ENCODE results near the gene RNF123.

The RNF123 gene

DNA sequence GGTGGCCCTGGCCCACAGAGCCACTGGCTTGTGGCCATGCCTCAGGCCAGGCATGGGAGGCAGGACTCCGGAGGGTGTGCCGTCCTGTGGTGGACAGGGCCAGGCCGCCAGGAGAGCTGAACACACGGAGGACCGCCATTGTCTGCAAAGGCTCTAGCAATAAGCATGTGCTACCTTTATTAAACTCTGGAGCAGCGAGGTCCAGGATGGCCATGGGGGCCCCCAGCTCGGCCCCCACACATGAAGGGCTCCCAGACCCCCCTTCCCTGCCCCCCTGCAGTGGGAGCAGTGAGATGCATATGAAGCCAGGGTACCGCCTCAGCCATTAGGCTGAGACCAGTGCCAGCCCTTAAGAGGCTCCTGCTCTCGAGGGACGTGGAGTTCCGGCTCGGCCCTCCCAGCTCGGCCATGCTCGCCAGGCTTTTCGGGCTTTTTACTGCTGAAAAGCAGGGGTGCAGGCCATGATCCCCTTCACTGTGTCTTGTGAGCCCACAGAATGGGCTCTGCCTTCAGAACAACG lies 27.4 kb downstream of the RNF123 start:
- H3K36me3 ChIP-seq (ENCODE audit: control insufficient read depth in 5 of 5, insufficient read depth in 5 of 5, low read length in 5 of 5): peaks cover 0 to 59% (median 34%) of the 10 kb centered on the region in 5 donors
- H3K4me3 ChIP-seq (ENCODE audit: low read depth in 1 of 5, low read length in 5 of 5): no peak overlapping the region
- H3K9ac ChIP-seq (ENCODE audit: low read length in 5 of 5): no peak overlapping the region
- H3K9me3 ChIP-seq (ENCODE audit: control insufficient read depth in 5 of 5, low read length in 5 of 5): no peaks in the 10 kb centered on the region
- H3K27me3 ChIP-seq (ENCODE audit: control insufficient read depth in 5 of 5, insufficient read depth in 4 of 5, low read length in 5 of 5): peaks cover 0 to 2% (median 0%) of the 10 kb centered on the region in 5 donors
- peaks cover 0 to 28% (median 19%) of the 10 kb centered on the region in 5 donors for H3K4me1 ChIP-seq (ENCODE audit: control insufficient read depth in 5 of 5, insufficient read depth in 5 of 5, low read length in 5 of 5)
- no peak overlapping the region for H3K27ac ChIP-seq (ENCODE audit: low read depth, low read length)

DNA sequence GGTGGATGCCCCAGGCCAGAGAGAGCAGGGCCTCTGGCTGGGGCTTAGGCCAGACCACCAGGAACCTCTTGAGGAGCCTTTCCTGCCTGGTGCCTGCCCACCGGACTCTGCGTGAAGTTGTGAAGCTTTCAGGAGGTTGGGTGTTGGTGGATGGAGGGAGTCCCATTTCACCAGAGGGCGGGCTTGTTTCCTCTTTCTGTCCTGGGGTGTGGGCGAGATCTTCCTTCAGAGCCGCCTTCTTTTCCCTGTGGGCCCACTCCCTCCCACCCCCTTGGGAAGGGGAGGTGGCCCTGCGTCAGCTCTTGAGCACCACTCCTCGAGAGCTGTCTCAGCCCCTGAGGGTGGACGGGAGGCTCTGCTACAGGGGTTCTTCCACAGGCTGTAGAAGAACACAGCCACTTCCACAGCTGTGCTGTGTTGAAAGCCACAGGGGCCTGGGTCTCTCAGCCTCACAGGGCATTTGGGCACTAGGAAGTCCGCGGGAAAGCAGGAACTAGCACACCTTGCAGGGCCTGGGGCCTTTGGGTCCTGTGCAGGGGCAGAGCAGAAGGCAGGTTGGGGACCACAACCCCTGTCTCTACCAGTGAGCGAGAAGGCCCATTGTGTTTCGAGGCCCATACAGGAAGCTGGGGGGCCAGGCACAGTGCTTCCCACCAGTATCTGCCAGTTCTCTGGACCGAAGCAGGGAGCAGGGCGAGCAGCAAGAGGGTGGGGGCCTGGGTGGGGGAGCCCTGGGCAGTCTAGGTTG lies 28.0 kb downstream of the RNF123 start:
- Histone ChIP-seq H3K9me3 (ENCODE audit: control insufficient read depth in 5 of 5, low read length in 5 of 5) (no peaks in the 10 kb centered on the region), H3K4me1 (ENCODE audit: control insufficient read depth in 5 of 5, insufficient read depth in 5 of 5, low read length in 5 of 5) (peaks cover 0 to 30% (median 20%) of the 10 kb centered on the region in 5 donors), H3K36me3 (ENCODE audit: control insufficient read depth in 5 of 5, insufficient read depth in 5 of 5, low read length in 5 of 5) (peaks cover 0 to 58% (median 37%) of the 10 kb centered on the region in 5 donors)

DNA sequence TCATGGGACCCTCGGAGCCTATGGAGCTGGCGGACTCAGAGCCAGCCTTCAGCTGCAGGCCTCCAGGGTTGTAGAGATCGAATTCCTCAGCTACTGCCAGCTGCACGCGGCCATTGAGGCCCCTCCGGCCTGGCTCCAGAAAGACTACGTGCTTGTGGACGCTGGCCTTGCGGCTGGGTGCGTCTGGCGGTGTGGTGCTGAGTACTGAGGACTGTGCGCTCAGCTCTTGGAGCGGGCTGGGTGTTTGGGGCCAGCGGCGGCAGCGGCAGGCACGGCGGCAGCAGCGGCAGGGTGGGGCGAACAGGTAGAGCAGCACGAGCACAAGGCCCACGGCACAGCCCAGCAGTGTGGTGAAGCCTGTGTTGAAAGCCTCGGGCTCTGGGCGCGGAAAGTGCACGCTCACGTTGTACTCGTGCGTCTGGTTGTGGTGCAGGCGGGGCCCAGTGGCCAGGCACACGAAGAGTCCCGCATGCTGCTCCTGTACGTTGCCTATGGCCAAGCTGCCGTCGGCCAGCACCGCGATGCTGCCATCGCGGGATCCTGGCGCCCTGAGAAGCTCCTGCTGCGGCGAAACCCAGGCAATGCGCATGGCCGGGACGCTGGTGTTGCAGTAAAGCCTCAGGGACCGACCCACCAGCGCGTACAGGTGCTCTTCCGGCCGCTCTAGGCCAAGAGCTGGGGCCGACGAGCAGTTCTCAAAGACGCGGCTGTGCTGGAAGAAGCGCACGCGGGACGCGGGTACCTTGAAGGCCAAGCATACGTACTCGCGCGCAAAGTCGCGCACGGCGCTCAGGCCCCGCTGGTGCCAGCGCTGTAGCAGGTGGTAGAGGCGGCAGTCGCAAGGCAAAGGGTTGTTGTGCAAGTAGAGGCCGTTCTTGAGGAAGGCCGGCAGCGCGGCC lies 28.9 kb downstream of the RNF123 start:
- Histone ChIP-seq H3K9ac (ENCODE audit: low read length in 5 of 5) (no peak overlapping the region), H3K4me3 (ENCODE audit: low read depth in 1 of 5, low read length in 5 of 5) (peak overlapping the region in 2 of 5 donors; percentile 85 to 87), H3K4me1 (ENCODE audit: control insufficient read depth in 5 of 5, insufficient read depth in 5 of 5, low read length in 5 of 5) (peaks cover 7 to 39% (median 28%) of the 10 kb centered on the region in 5 donors), H3K36me3 (ENCODE audit: control insufficient read depth in 5 of 5, insufficient read depth in 5 of 5, low read length in 5 of 5) (peaks cover 0 to 51% (median 36%) of the 10 kb centered on the region in 5 donors), H3K9me3 (ENCODE audit: control insufficient read depth in 5 of 5, low read length in 5 of 5) (no peaks in the 10 kb centered on the region), H3K27me3 (ENCODE audit: control insufficient read depth in 5 of 5, insufficient read depth in 4 of 5, low read length in 5 of 5) (peaks cover 0 to 2% (median 0%) of the 10 kb centered on the region in 5 donors), H3K27ac (ENCODE audit: low read depth, low read length) (no peak overlapping the region)

More for the DNA sequence above, 28.0 kb downstream of the RNF123 start:
- Histone ChIP-seq H3K9ac (ENCODE audit: low read length in 5 of 5) (no peak overlapping the region), H3K4me3 (ENCODE audit: low read depth in 1 of 5, low read length in 5 of 5) (no peak overlapping the region), H3K27me3 (ENCODE audit: control insufficient read depth in 5 of 5, insufficient read depth in 4 of 5, low read length in 5 of 5) (peaks cover 0 to 2% (median 0%) of the 10 kb centered on the region in 5 donors), H3K27ac (ENCODE audit: low read depth, low read length) (no peak overlapping the region)

DNA sequence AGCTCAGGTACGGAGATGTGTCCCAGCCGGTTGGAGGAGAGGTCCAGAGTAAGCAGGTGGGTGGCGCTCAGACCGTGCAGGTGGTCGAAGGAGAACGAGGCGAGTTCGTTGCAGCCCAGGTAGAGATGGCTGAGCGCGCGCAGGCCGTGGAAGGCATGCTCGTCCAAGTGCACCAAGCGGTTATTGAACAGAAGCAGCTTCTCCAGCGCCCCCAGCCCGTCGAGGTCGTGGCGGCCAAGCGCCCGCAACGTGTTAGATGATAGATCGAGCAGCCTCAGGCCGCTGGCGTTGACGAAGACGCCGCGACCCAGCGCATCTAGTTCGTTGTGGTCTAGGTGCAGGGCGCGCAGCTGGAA lies 29.5 kb downstream of the RNF123 start:
- Histone ChIP-seq H3K4me1 (ENCODE audit: control insufficient read depth in 5 of 5, insufficient read depth in 5 of 5, low read length in 5 of 5) (peaks cover 8 to 43% (median 32%) of the 10 kb centered on the region in 5 donors), H3K9me3 (ENCODE audit: control insufficient read depth in 5 of 5, low read length in 5 of 5) (no peaks in the 10 kb centered on the region), H3K36me3 (ENCODE audit: control insufficient read depth in 5 of 5, insufficient read depth in 5 of 5, low read length in 5 of 5) (peaks cover 0 to 47% (median 36%) of the 10 kb centered on the region in 5 donors), H3K9ac (ENCODE audit: low read length in 5 of 5) (peak overlapping the region in 3 of 5 donors; percentile 56 to 72 (median 67)), H3K27ac (ENCODE audit: low read depth, low read length) (no peak overlapping the region), H3K27me3 (ENCODE audit: control insufficient read depth in 5 of 5, insufficient read depth in 4 of 5, low read length in 5 of 5) (peaks cover 0 to 2% (median 0%) of the 10 kb centered on the region in 5 donors), H3K4me3 (ENCODE audit: low read depth in 1 of 5, low read length in 5 of 5) (peak overlapping the region in 4 of 5 donors; percentile 65 to 87 (median 85))

DNA sequence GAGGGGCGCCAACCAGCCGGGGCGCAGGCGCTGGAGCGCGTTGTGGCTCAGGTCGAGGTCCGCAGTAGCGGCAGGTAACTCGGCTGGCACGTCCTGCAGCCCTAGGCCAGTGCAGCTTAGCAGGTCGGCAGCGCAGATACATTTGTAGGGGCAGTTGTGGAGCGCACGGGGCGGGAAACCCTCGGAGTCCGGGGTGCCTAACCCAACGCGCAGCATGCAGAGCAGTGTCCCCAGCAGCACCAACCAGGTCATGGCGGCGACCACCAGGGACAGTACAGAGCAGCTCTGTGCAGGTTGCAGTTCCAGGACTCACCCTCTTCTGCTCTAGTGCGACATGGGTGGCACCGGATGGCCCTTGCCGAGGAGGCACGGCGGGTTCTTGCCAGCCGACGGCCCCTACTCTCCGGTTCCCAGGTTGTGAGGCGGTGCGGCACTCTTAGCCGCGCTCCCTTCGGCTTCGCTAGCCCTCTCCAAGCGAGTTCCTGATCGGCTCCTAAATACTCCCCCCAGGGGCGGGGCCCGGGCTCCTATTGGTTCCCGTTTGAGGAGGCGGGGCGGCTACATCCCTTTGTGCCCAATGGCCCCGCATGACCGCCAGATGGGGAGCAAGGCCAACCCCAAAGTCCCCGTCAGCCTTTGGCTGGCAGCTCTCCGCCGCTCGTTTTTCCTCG lies 30.0 kb downstream of the RNF123 start, which contains the start of gene AMIGO3:
Gene AMIGO3 (minus strand): TSS at position 471 of the 671 bp plus-strand sequence. CDS start 219 bp downstream, at position 252.
- H3K4me1 ChIP-seq (ENCODE audit: control insufficient read depth in 5 of 5, insufficient read depth in 5 of 5, low read length in 5 of 5): peaks cover 8 to 46% (median 34%) of the 10 kb centered on the region in 5 donors
- H3K36me3 ChIP-seq (ENCODE audit: control insufficient read depth in 5 of 5, insufficient read depth in 5 of 5, low read length in 5 of 5): peaks cover 0 to 42% (median 36%) of the 10 kb centered on the region in 5 donors
- H3K27ac ChIP-seq (ENCODE audit: low read depth, low read length): no peak within 1 kb of the TSS
- H3K4me3 ChIP-seq (ENCODE audit: low read depth in 1 of 5, low read length in 5 of 5): peak within 1 kb of the TSS; percentile 38 to 87 (median 85)
- no peaks in the 10 kb centered on the region for H3K9me3 ChIP-seq (ENCODE audit: control insufficient read depth in 5 of 5, low read length in 5 of 5)
- H3K27me3 ChIP-seq (ENCODE audit: control insufficient read depth in 5 of 5, insufficient read depth in 4 of 5, low read length in 5 of 5): peaks cover 0 to 2% (median 0%) of the 10 kb centered on the region in 5 donors
- peak within 1 kb of the TSS in 3 of 5 donors; percentile 56 to 72 (median 67) for H3K9ac ChIP-seq (ENCODE audit: low read length in 5 of 5)

DNA sequence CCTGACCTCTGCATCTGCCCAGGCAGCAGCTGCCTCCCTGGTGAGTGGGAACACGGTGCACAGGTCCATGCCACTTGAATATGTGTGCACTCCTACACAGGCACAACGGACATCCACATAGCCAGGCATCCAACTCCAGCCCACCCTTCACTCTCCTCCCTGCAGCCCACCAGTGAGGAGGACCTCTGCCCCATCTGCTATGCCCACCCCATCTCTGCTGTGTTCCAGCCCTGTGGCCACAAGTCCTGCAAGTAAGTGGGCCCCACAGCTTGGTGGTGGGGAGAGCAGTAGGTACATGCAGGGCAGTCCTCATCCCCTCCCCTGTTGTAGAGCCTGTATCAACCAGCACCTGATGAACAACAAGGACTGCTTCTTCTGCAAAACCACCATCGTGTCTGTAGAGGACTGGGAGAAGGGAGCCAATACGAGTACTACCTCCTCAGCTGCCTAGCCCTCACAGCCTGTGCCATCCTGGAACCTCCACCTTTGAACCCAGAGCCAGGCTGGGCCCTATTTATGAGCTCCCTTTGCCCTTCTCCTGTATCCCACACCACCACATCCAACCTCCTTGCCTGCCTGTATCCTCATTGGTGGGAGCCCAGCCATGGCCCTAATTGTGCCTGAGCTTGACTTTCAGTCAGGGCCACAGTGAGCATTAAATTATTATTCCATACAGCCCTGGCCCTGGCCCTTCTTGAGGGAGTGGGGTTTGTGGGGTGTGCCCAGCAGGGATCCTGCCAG lies 31.7 kb downstream of the RNF123 start:
- peaks cover 8 to 52% (median 41%) of the 10 kb centered on the region in 5 donors for H3K4me1 ChIP-seq (ENCODE audit: control insufficient read depth in 5 of 5, insufficient read depth in 5 of 5, low read length in 5 of 5)
- H3K27me3 ChIP-seq (ENCODE audit: control insufficient read depth in 5 of 5, insufficient read depth in 4 of 5, low read length in 5 of 5): peaks cover 0 to 2% (median 0%) of the 10 kb centered on the region in 5 donors
- peaks cover 0 to 35% (median 31%) of the 10 kb centered on the region in 5 donors for H3K36me3 ChIP-seq (ENCODE audit: control insufficient read depth in 5 of 5, insufficient read depth in 5 of 5, low read length in 5 of 5)
- no peak overlapping the region for H3K4me3 ChIP-seq (ENCODE audit: low read depth in 1 of 5, low read length in 5 of 5)
- H3K9ac ChIP-seq (ENCODE audit: low read length in 5 of 5): peak overlapping the region in 1 of 5 donors; percentile 14
- H3K9me3 ChIP-seq (ENCODE audit: control insufficient read depth in 5 of 5, low read length in 5 of 5): no peaks in the 10 kb centered on the region
- H3K27ac ChIP-seq (ENCODE audit: low read depth, low read length): no peak overlapping the region

DNA sequence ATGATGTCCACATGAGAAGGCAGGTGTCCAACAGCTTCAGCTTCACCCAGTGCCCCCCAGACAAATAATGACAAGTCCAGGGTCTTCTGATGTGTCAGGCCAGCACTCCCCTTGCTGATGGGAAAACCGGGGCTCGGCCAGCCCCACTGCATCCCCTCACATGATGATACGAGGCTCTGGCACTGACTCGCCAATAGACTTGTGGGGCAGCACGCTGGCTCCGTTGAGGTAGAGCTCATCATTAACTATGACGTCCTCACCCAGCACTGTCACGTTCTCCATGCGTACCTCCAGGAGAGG lies 32.2 kb downstream of the RNF123 start:
- H3K9me3 ChIP-seq (ENCODE audit: control insufficient read depth in 5 of 5, low read length in 5 of 5): no peaks in the 10 kb centered on the region
- H3K27ac ChIP-seq (ENCODE audit: low read depth, low read length): no peak overlapping the region
- no peak overlapping the region for H3K4me3 ChIP-seq (ENCODE audit: low read depth in 1 of 5, low read length in 5 of 5)
- peaks cover 0 to 2% (median 0%) of the 10 kb centered on the region in 5 donors for H3K27me3 ChIP-seq (ENCODE audit: control insufficient read depth in 5 of 5, insufficient read depth in 4 of 5, low read length in 5 of 5)
- peaks cover 0 to 35% (median 31%) of the 10 kb centered on the region in 5 donors for H3K36me3 ChIP-seq (ENCODE audit: control insufficient read depth in 5 of 5, insufficient read depth in 5 of 5, low read length in 5 of 5)
- H3K9ac ChIP-seq (ENCODE audit: low read length in 5 of 5): no peak overlapping the region
- H3K4me1 ChIP-seq (ENCODE audit: control insufficient read depth in 5 of 5, insufficient read depth in 5 of 5, low read length in 5 of 5): peaks cover 8 to 52% (median 41%) of the 10 kb centered on the region in 5 donors

DNA sequence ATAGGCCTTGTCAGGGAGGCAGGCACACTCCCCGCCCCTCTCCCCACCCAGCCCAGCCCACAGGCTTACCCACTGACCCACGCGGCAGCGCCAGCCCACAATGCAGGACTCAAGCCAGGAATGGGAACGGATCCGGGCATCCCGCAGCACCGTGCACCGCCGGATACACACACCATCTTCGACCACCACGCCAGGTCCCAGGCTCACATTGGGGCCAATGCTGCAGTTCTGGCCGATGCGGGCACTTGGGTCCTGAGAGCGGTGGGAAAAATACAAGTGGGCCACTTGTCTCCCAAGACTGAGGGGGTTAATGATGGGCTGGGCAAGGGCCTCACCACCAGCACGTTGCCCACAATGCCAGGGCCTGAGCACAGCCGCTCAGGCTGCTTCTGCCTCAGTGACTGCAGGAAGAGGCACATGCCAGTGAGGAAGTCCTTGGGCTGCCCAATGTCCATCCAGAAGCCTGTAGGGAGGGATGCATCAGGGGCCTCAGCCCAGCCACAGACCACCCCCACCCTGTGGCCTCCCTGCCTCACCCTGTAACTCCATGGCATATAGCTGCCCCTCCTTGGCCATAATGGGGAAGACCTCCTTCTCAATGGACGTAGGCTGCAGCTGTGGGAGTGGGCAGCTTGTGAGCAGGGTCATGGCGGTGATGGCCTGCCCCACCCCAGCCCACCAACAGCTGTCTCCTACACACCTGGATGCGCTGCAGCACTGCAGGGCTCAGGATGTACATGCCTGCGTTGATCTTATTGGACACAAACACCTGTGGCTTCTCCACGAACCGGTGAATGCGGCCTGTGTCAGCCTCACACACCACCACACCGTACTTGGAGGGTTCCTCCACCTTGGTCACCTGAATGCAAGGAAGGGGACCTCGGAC lies 32.8 kb downstream of the RNF123 start:
- Histone ChIP-seq H3K27ac (ENCODE audit: low read depth, low read length) (no peak overlapping the region), H3K9me3 (ENCODE audit: control insufficient read depth in 5 of 5, low read length in 5 of 5) (no peaks in the 10 kb centered on the region), H3K4me1 (ENCODE audit: control insufficient read depth in 5 of 5, insufficient read depth in 5 of 5, low read length in 5 of 5) (peaks cover 8 to 50% (median 41%) of the 10 kb centered on the region in 5 donors), H3K27me3 (ENCODE audit: control insufficient read depth in 5 of 5, insufficient read depth in 4 of 5, low read length in 5 of 5) (peaks cover 0 to 2% (median 0%) of the 10 kb centered on the region in 5 donors), H3K36me3 (ENCODE audit: control insufficient read depth in 5 of 5, insufficient read depth in 5 of 5, low read length in 5 of 5) (peaks cover 0 to 40% (median 35%) of the 10 kb centered on the region in 5 donors), H3K4me3 (ENCODE audit: low read depth in 1 of 5, low read length in 5 of 5) (peak overlapping the region in 3 of 5 donors; percentile 10 to 97 (median 89)), H3K9ac (ENCODE audit: low read length in 5 of 5) (peak overlapping the region in 2 of 5 donors; percentile 77 to 92)
